Gastroesophageal sphincter (tissue), 3 donors: ENCODE data around the gene RNF39.

Experiments used
- CTCF ChIP-seq, 4 experiments: fragments of 200-600 bp in 2 of 4; fragments of 450-650 bp in 2 of 4; sonication (generic) in 1 of 4; IDR thresholded peaks; one replicate each; pipeline ENCODE4 v1.5.1; 2017 to 2019; ENCODE audit warnings: antibody characterized with exemption in 4 of 4, mild to moderate bottlenecking in 2 of 4, moderate library complexity in 2 of 4
- POLR2AphosphoS5 ChIP-seq: sonication (generic); formaldehyde crosslinking; IDR thresholded peaks from one replicate; pipeline ENCODE4 v1.6.1; 2017; ENCODE audit warnings: antibody characterized with exemption

- TF ChIP-seq CTCF (IDR thresholded peaks at IDR 0.05), result no peak
- no peak for TF ChIP-seq POLR2AphosphoS5
Observed at GRCh38 chr6:30121446-30122366, 46.1 kb upstream of the RNF39 start.
